PC-9 (cell line): ENCODE results near the gene RNF151. TPM values are rescaled to one million over a fixed set of nuclear protein-coding genes. Genes with fewer than 3 reads are reported as not detected.

ENCODE experiments used
- BruUV-seq: library from RNA; stranded (reverse); fragments of 400-500 nt; replicated peaks from 2 replicates; lab custom pipeline; 2021; lab: Mats Ljungman, UMichigan
- CTCF ChIA-PET: fragments of 300-600 bp; sonication (Branson Sonifier 250); formaldehyde crosslinking; loops from one replicate; lab custom pipeline; 2022; ENCODE audit warnings: antibody characterized with exemption; lab: Charles Lee
- POLR2A ChIA-PET: fragments of 300-600 bp; sonication (Branson Sonifier 250); formaldehyde crosslinking; loops from one replicate; lab custom pipeline; 2022; ENCODE audit warnings: antibody characterized with exemption; ENCODE audit not compliant: unreplicated experiment; lab: Charles Lee
- DNase-seq, 2 experiments: peaks; one replicate each; pipeline versions ENCODE4 v3.0.0 to v3.0.0-alpha.2; 2015 to 2022; ENCODE audit warnings: mixed read lengths in 1 of 2
- H2AFZ ChIP-seq: fragments of 200-600 bp; sonication (generic); 2 replicates; pipeline ENCODE4 v1.8.1; 2017; ENCODE audit warnings: antibody characterized with exemption
- H3F3A ChIP-seq: fragments of 200-600 bp; sonication (generic); 2 replicates; pipeline ENCODE4 v1.8.1; 2017; ENCODE audit warnings: antibody characterized with exemption, mild to moderate bottlenecking, low read depth; ENCODE audit not compliant: insufficient read depth
- H3K27ac ChIP-seq: fragments of 200-600 bp; sonication (generic); 2 replicates; pipeline ENCODE4 v1.6.1; 2016; ENCODE audit warnings: mixed run types
- H3K27me3 ChIP-seq: fragments of 200-600 bp; sonication (generic); 2 replicates; pipeline ENCODE4 v1.6.1; 2016; ENCODE audit warnings: low read depth, mixed run types; ENCODE audit not compliant: insufficient read depth
- H3K36me3 ChIP-seq: fragments of 200-600 bp; sonication (generic); 2 replicates; pipeline ENCODE4 v1.6.1; 2016; ENCODE audit warnings: low read depth, mixed run types
- H3K4me1 ChIP-seq: fragments of 200-600 bp; sonication (generic); replicated peaks from 2 replicates; pipeline ENCODE4 v1.6.1; 2016; ENCODE audit warnings: mixed run types; ENCODE audit not compliant: insufficient read depth
- H3K4me2 ChIP-seq: fragments of 200-600 bp; sonication (generic); 2 replicates; pipeline ENCODE4 v1.6.1; 2017; ENCODE audit warnings: mixed run types
- H3K4me3 ChIP-seq: fragments of 200-600 bp; sonication (generic); 2 replicates; pipeline ENCODE4 v1.6.1; 2016; ENCODE audit warnings: mixed run types
- H3K79me2 ChIP-seq: fragments of 200-600 bp; sonication (generic); 2 replicates; pipeline ENCODE4 v1.6.1; 2017; ENCODE audit warnings: low read depth, mixed run types
- H3K9me2 ChIP-seq: fragments of 200-600 bp; sonication (generic); 2 replicates; pipeline ENCODE4 v1.8.1; 2017; ENCODE audit warnings: mild to moderate bottlenecking; ENCODE audit not compliant: insufficient read depth
- H3K9me3 ChIP-seq: fragments of 200-600 bp; sonication (generic); 2 replicates; pipeline ENCODE4 v1.8.1; 2016; ENCODE audit warnings: low read depth; ENCODE audit not compliant: insufficient read depth
- H4K20me1 ChIP-seq: fragments of 200-600 bp; sonication (generic); 2 replicates; pipeline ENCODE4 v1.8.1; 2017; ENCODE audit not compliant: insufficient read depth
- CTCF ChIP-seq: fragments of 200-600 bp; sonication (generic); conservative IDR thresholded peaks from 2 replicates; pipeline ENCODE4 v1.6.1; 2017; ENCODE audit warnings: mixed run types, antibody characterized with exemption, mild to moderate bottlenecking, moderate library complexity
- EZH2 ChIP-seq: fragments of 200-600 bp; sonication (generic); IDR thresholded peaks from 2 replicates; pipeline ENCODE4 v1.8.0; 2017; ENCODE audit warnings: antibody characterized with exemption, low read depth
- intact Hi-C: fragments of 100-400 bp; cut with micrococcal nuclease; formaldehyde crosslinking; loops from one replicate; pipeline ENCODE4 v1.10.0; 2022; ENCODE audit not compliant: unreplicated experiment
- total RNA-seq: library from RNA; stranded (reverse); gene quantifications from 2 replicates; pipeline ENCODE4 v1.2.3, GENCODE V29; 2021

The RNF151 gene
- total RNA-seq, 1 experiment from 2014 or later: not detected

GRCh38 chr16:1978476-1979120 lies 11.9 kb downstream of the RNF151 start:
- POLR2A ChIA-PET: interaction anchor here (0.6 to 1.4 kb wide), 3 partner anchors 14 to 248 kb away, joined by 3 to 10 read pairs (median 3); partner anchors contain the start of gene RPS2
- H3K27me3 ChIP-seq: no peaks in the 10 kb centered on the region

GRCh38 chr16:1979271-1980029 lies 12.8 kb downstream of the RNF151 start:
- H3K9me2 ChIP-seq: no peaks in the 10 kb centered on the region

More at GRCh38 chr16:1978476-1979120, 11.9 kb downstream of the RNF151 start:
- Histone ChIP-seq H3K36me3 (peaks cover 3% of the 10 kb centered on the region; the same call in 1 of the 2 replicates), H4K20me1 (peaks cover 9% of the 10 kb centered on the region; the same call in 1 of the 2 replicates), H2AFZ (no peak overlapping the region), H3F3A (peaks cover 56% of the 10 kb centered on the region), H3K4me3 (peak overlapping the region; percentile 55; the same call in 1 of the 2 replicates), H3K27ac (no peak overlapping the region), H3K9me3 (no peaks in the 10 kb centered on the region), H3K4me1 (peaks cover 50% of the 10 kb centered on the region), H3K4me2 (peak overlapping the region; percentile 99), H3K9me2 (no peaks in the 10 kb centered on the region), H3K79me2 (peaks cover 8% of the 10 kb centered on the region)
- BruUV-seq: no TSS peak
- CTCF ChIA-PET: no interaction called here
- no peak for DNase-seq
- no peak for TF ChIP-seq CTCF
- no peak for TF ChIP-seq EZH2
- intact Hi-C loops: no loop called here

More at GRCh38 chr16:1979271-1980029, 12.8 kb downstream of the RNF151 start:
- POLR2A ChIA-PET: interaction anchor here (0.6 to 1.4 kb wide), 4 partner anchors 15 to 1203 kb away, joined by 3 to 10 read pairs (median 4); partner anchors contain the start of gene RPS2
- Histone ChIP-seq H3K36me3 (0 out of 2 replicates have a peak, but pooled peaks cover 3% of the 10 kb centered on the region), H3K9me3 (no peaks in the 10 kb centered on the region), H2AFZ (peak overlapping the region; percentile 81), H3K4me1 (peaks cover 51% of the 10 kb centered on the region), H3K4me2 (peak overlapping the region; percentile 99), H3F3A (peaks cover 58% of the 10 kb centered on the region), H3K79me2 (peaks cover 2% of the 10 kb centered on the region; the same call in 1 of the 2 replicates), H3K4me3 (peak overlapping the region; percentile 55), H3K27me3 (no peaks in the 10 kb centered on the region), H4K20me1 (0 out of 2 replicates have a peak, but pooled peaks cover 5% of the 10 kb centered on the region), H3K27ac (peak overlapping the region; percentile 62)
- peak; percentile 77 to 97 for DNase-seq
- intact Hi-C loops: loop anchor here (5.0 kb wide), 2 partner anchors 68 to 163 kb away; partner anchors contain the start of genes NTHL1 and TSC2
- TSS peak; percentile 27 for BruUV-seq
- CTCF ChIA-PET: no interaction called here
- TF ChIP-seq CTCF (no peak; the same call in 1 of the 2 replicates), EZH2 (no peak)
